Smooth muscle cell (in vitro differentiated cells): ENCODE data around the gene MCAM. TPM values are rescaled to one million over a fixed set of nuclear protein-coding genes. Genes with fewer than 3 reads are reported as not detected.

Experiments
- DNase-seq: peaks from one replicate; lab custom pipeline; 2025; ENCODE audit not compliant: unreplicated experiment; lab: John Stamatoyannopoulos, UW
- H2AFZ ChIP-seq: fragments of 200-600 bp; sonication (generic); 2 replicates; pipeline ENCODE4 v1.6.0; 2016; ENCODE audit warnings: antibody characterized with exemption, low read depth, mild to moderate bottlenecking
- H3F3A ChIP-seq: fragments of 200-600 bp; sonication (generic); 2 replicates; pipeline ENCODE4 v1.6.0; 2017; ENCODE audit warnings: antibody characterized with exemption, low read depth
- H3K27ac ChIP-seq: fragments of 200-600 bp; sonication (generic); 2 replicates; pipeline ENCODE4 v1.5.1; 2016; ENCODE audit warnings: low read depth, mild to moderate bottlenecking
- H3K27me3 ChIP-seq: fragments of 200-600 bp; sonication (generic); 2 replicates; pipeline ENCODE4 v1.6.1; 2016; ENCODE audit warnings: low read depth, mild to moderate bottlenecking
- H3K36me3 ChIP-seq: fragments of 200-600 bp; sonication (generic); 2 replicates; pipeline ENCODE4 v1.5.1; 2016; ENCODE audit warnings: low read depth
- H3K4me1 ChIP-seq: fragments of 200-600 bp; sonication (generic); 2 replicates; pipeline ENCODE4 v1.5.1; 2016; ENCODE audit warnings: low read depth
- H3K4me2 ChIP-seq: fragments of 200-600 bp; sonication (generic); 2 replicates; pipeline ENCODE4 v1.6.0; 2016; ENCODE audit warnings: mild to moderate bottlenecking
- H3K4me3 ChIP-seq: fragments of 200-600 bp; sonication (generic); 2 replicates; pipeline ENCODE4 v1.5.1; 2016; ENCODE audit warnings: mild to moderate bottlenecking
- H3K79me2 ChIP-seq: fragments of 200-600 bp; sonication (generic); 2 replicates; pipeline ENCODE4 v1.6.0; 2016; ENCODE audit warnings: low read depth, mild to moderate bottlenecking
- H3K9ac ChIP-seq: fragments of 200-600 bp; sonication (generic); 2 replicates; pipeline ENCODE4 v1.6.0; 2016; ENCODE audit warnings: low read depth
- H3K9me3 ChIP-seq: fragments of 200-600 bp; sonication (generic); replicated peaks from 2 replicates; pipeline ENCODE4 v1.5.1; 2016; ENCODE audit warnings: low read depth
- H4K20me1 ChIP-seq: fragments of 200-600 bp; sonication (generic); 2 replicates; pipeline ENCODE4 v1.6.0; 2016; ENCODE audit warnings: low read depth
- CTCF ChIP-seq: fragments of 200-600 bp; sonication (generic); IDR thresholded peaks from 2 replicates; pipeline ENCODE4 v1.5.1; 2017; ENCODE audit warnings: borderline replicate concordance, mild to moderate bottlenecking, antibody characterized with exemption; ENCODE audit not compliant: insufficient read depth, poor library complexity, severe bottlenecking
- WGBS: methylation state at CpG from one replicate; pipeline ENCODE4 v1.1.7; 2016; ENCODE audit warnings: low lambda C conversion rate; 5-methylcytosine and 5-hydroxymethylcytosine counted together
- polyA plus RNA-seq: library from polyadenylated mRNA; unstranded; fragments of >200 nt; fragmentation: Nextera tagmentation; extraction: Ambion mirVana; gene quantifications from 2 replicates; pipeline ENCODE4 v1.2.1, GENCODE V29; 2016
- total RNA-seq: library from RNA; depleted of rRNA; stranded (reverse); fragments of >200 nt; gene quantifications from 2 replicates; pipeline ENCODE4 v1.2.3, GENCODE V29; 2014

The MCAM gene
- total and polyA plus RNA-seq, 2 experiments from 2014 or later = 30.7 to 138 TPM

GRCh38 chr11:119290894-119291497, 25.9 kb downstream of the MCAM start:
- H3K27ac ChIP-seq = no peak overlapping the region
- DNase-seq = no peak
- H2AFZ ChIP-seq = no peak overlapping the region
- no peaks in the 10 kb centered on the region for H3K4me1 ChIP-seq
- H3K9me3 ChIP-seq = peaks cover 8% of the 10 kb centered on the region
- no peaks in the 10 kb centered on the region for H3F3A ChIP-seq
- H3K36me3 ChIP-seq = peaks cover 5% of the 10 kb centered on the region
- H3K79me2 ChIP-seq = peaks cover 3% of the 10 kb centered on the region
- WGBS = 97% methylated on average over 10 of the region's 10 CpGs
- H3K4me3 ChIP-seq = no peak overlapping the region
- no peaks in the 10 kb centered on the region for H4K20me1 ChIP-seq
- no peak overlapping the region for H3K4me2 ChIP-seq
- no peak for TF ChIP-seq CTCF
- no peak overlapping the region for H3K9ac ChIP-seq
- H3K27me3 ChIP-seq = no peaks in the 10 kb centered on the region

- WGBS = over 99% methylated on average over 3 of the region's 3 CpGs
- H3K4me3 ChIP-seq = no peak overlapping the region
- H3K27ac ChIP-seq = no peak overlapping the region
- no peak for TF ChIP-seq CTCF
- no peak overlapping the region for H2AFZ ChIP-seq
- H3K79me2 ChIP-seq = no peaks in the 10 kb centered on the region
- peaks cover 8% of the 10 kb centered on the region for H3K9me3 ChIP-seq
- H3K4me1 ChIP-seq = no peaks in the 10 kb centered on the region
- H3K36me3 ChIP-seq = peaks cover 13% of the 10 kb centered on the region
- H3K9ac ChIP-seq = no peak overlapping the region
- no peaks in the 10 kb centered on the region for H3F3A ChIP-seq
- no peaks in the 10 kb centered on the region for H3K27me3 ChIP-seq
- DNase-seq = no peak
- H4K20me1 ChIP-seq = peaks cover 9% of the 10 kb centered on the region
- no peak overlapping the region for H3K4me2 ChIP-seq
Observed at GRCh38 chr11:119288219-119288618, 28.7 kb downstream of the MCAM start.

- no peak overlapping the region for H3K27ac ChIP-seq
- no peaks in the 10 kb centered on the region for H3K9me3 ChIP-seq
- H3K4me2 ChIP-seq = no peak overlapping the region
- H3K27me3 ChIP-seq = no peaks in the 10 kb centered on the region
- no peak overlapping the region for H3K4me3 ChIP-seq
- DNase-seq = no peak
- H3K36me3 ChIP-seq = peaks cover 9% of the 10 kb centered on the region
- H3K4me1 ChIP-seq = no peaks in the 10 kb centered on the region
- TF ChIP-seq CTCF = no peak
- WGBS = 97% methylated on average over 9 of the region's 9 CpGs
- H2AFZ ChIP-seq = no peak overlapping the region
- H3K79me2 ChIP-seq = no peaks in the 10 kb centered on the region
- H3K9ac ChIP-seq = no peak overlapping the region
- no peaks in the 10 kb centered on the region for H3F3A ChIP-seq
- H4K20me1 ChIP-seq = peaks cover 27% of the 10 kb centered on the region
Observed at GRCh38 chr11:119285431-119285830, 31.5 kb downstream of the MCAM start.
